T-helper 1 cell (primary cell): ENCODE measurements around the gene FAM13A.
"Not testable (repeated sequence)": the region's sequence is repeated elsewhere in the genome, so short reads cannot be mapped to it uniquely, and the experiment has no call there.

Source experiments
- DNase-seq, 5 donors: peaks; one replicate each; pipeline ENCODE4 v3.0.0-alpha.2; 2012 to 2020

FAM13A gene

DNA sequence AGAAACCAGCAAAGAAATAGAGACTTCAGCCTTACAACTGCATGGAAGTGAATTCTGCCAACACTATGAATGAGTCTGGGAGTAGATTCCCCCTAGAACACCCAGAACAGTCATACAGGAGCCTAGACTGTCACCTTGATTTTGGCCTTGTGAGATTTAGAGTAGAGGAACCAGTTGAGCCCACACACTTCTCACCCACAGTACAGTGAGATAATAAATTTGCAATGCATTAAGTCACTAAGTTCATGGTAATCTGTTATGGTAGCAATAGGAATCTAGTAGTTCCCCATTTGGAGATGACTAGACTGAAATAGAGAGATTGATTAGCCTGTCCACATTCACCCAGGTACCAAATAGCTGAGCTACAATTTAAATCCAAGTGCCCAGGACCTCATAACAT lies 59.0 kb downstream of the FAM13A start:
- no peak for DNase-seq

DNA sequence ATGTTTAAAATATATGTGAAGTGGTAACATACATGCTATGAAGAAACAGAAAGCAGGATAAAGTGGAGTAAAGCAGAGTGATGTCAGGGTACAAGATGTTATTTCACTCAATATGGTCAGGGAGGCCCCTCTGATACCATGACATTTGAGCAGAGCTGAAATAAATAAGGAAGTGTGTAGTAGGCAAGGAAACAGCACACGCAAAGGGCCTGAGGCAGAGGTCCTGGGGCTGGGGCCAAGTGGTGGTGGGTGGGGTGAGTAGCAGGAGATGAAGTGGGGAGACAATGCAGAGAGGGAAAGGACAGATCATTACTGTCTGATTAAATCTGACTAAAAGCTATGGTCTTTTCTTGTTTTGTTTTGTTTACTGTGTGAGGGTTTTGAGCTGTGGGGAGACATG lies 61.1 kb downstream of the FAM13A start:
- no peak for DNase-seq

DNA sequence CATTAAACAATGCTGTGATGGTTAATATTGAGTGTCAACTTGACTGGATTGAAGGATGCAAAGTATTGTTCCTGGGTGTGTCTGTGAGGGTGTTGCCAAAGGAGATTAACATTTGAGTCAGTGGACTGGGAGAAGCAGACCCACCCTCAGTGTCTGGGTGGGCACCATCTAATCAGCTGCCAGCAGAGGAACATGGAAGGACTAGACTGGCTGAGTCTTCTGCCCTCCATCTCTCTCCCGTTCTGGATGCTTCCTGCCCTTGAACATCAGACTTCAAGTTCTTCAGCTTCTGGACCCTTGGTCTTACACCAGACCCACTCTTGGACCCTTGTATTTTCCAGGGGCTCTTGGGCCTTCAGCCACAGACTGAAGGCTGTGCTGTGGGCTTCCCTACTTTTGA lies 61.7 kb downstream of the FAM13A start:
- not testable (repeated sequence) for DNase-seq

DNA sequence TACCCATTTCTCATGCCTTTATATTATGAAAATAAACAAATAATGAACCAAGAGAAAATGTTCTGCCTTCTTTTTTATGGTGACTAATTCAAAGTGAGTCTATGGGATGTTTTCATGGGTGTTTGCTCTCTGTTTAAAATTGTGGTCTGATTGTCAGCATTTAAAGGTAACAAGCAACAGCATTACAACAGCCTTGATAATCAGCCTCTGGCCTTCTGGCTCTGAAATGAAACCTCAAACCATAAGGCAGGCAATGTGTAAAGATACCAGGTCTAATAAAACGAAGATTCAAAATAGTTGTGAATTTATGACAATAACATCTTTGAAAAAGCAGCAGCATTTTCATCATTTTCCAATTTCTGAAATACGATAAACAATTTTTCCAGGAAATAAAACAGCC lies 63.7 kb downstream of the FAM13A start:
- no peak for DNase-seq

GRCh38 chr4:88991746-88992145 lies 65.2 kb downstream of the FAM13A start:
- DNase-seq, result no peak

DNA sequence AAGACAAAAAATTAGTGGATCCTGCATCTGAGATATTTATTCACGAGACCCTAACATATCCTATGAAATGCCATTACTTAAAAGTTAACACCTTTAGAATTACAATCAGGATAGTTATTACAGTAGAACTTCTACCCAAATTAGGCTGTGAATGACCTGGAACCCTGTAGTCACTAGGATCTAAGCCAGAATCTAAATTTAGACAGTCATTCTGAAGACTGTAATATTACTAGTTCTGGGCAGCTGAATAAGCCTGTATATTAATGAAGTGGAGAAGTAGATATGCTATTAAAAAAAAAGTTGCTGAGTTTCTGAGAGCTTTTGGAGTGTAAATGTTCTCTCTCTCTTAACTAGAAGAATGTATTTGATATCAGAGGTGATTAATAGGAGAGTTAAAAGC lies 67.0 kb downstream of the FAM13A start:
- DNase-seq, result no peak

- no peak for DNase-seq
These were observed 71.8 kb downstream of the FAM13A start for GRCh38 chr4:88985088-88985773.

DNA sequence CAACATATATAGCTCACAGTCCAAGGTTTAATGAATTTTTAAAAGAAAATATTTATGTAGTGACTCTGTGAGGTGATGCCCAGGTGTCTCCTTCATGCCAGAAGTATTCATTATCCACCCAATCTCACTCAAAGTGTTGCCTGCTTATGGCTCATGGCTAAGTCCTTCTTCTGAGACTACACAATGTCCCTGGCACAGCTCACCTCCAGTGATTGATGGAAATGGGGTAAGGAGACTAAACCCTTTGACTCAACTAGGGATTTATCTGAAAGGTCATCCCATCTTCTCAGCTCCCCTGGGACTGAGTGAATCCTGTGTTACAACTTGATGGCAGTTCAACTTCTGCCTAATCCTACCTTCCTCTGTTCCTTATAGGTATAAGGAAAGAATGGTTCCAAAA lies 74.2 kb downstream of the FAM13A start:
- no peak for DNase-seq

- DNase-seq, result no peak
These were observed 75.0 kb downstream of the FAM13A start for GRCh38 chr4:88981993-88982392.

- DNase-seq, result no peak
These were observed 75.4 kb downstream of the FAM13A start for GRCh38 chr4:88981556-88981955.

DNA sequence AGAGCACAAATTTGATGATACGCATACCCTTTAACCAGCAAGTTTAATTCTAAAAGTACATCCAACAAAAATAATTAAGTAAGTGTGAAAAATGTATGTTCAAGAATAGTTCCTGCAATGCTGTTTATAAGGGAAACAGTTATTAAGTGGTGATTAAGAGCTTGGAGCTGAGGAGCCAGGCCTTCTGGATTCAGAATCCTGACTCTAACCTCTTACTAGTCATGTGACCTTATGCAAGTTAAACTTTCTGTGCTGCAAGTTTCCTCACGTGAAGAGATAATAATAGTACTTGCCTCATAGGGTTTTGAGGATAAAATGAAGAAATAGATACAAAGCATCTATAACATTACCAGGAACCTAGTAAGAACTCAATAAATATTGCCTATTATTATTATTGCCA lies 77.7 kb downstream of the FAM13A start:
- no peak for DNase-seq

DNA sequence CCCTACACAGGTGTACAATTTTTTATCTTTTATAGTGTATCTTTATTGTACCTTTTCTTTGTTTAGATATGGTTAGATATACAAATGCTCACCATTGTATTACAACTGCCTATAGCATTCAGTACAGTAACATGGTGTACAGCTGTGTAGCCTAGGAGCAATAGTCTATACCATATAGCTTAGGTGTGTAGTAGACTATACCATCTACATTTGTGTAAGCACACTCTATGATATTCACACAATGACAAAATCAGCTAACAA lies 80.3 kb downstream of the FAM13A start:
- no peak for DNase-seq

GRCh38 chr4:88975958-88976774 lies 80.8 kb downstream of the FAM13A start:
- DNase-seq, result no peak

DNA sequence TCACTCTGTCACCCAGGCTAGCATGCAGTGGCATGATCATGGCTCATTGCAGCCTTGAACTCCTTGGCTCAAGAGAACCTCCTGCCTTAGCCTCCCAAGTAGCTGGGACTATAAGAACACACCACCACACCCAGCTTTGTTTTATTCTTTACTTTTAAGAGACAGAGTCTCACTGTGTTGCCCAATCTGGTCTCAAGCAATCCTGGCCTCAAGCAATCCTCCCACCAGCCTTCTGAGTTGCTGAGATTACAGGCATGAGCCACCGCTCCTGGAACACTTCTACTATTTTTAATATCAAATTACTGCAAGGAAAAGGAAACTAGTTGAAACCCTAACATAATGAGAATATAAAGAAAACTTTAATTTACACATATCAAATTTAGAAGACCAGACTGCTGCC lies 85.4 kb downstream of the FAM13A start:
- DNase-seq, result no peak

DNA sequence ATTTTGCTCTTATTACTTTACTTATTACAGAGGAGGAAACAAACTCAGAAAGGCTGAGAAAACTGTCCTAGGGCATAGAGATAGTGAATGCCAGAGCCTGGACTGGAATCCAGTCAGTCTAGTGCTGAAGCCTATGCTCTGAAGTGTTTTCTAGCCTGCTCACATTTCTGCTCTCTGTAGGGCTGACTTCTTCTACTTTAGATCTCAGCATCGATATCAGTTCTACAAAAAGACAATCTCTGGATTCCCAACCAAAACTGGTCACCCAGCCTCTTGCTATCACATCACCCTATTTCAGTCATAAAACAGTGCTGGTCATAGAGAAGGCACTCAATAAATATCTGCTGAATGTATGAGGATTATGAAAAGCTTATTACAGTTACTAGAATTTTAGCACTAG lies 87.2 kb downstream of the FAM13A start:
- no peak for DNase-seq

GRCh38 chr4:88969271-88969670 lies 87.7 kb downstream of the FAM13A start:
- no peak for DNase-seq

DNA sequence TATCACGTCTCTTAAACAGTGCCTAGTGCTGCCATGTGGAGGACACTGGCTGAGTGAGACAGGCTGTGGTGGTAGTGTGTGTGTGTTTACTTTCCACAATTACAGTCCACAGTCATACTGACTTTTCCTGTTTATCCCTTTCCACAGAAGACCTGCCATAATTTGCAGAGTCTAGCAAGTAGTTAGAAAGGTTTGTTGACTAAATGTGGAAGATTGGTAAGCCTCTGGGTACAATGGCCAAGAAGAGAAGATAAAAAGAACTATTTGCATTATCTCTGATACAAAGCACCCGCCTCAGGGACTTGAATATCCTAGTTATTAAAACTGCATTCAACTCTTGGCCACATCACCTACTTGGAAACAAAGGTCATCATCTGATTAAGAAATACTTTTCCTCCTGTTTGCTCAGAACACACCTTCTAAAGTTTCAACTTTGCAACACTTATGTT lies 89.1 kb downstream of the FAM13A start:
- no peak for DNase-seq

GRCh38 chr4:88965053-88965452 lies 91.9 kb downstream of the FAM13A start:
- DNase-seq, result no peak

GRCh38 chr4:88964450-88964849 lies 92.5 kb downstream of the FAM13A start:
- DNase-seq, result peak in 1 of 5 donors; percentile 25

- DNase-seq, result peak in 1 of 5 donors; percentile 50
These were observed 93.2 kb downstream of the FAM13A start for GRCh38 chr4:88963817-88964216.

DNA sequence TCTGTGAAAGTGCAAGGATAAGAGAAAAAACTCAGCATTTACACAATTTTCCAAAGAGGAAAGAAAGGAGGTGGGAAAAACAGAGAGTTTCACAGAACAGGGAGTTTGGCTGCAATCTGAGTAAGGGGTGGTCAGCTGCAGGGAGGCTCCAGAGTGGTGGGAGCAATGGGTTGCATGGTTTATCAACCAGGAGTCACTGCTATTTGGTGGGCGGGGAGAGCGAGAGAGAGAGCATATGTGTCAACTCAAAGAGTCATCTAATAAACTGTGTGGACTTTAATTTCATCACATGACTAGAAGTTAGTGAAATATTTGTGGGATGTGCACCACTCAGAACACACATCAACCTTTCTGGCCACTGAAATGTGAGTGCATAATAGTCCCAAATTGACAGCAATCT lies 94.6 kb downstream of the FAM13A start:
- no peak for DNase-seq

DNA sequence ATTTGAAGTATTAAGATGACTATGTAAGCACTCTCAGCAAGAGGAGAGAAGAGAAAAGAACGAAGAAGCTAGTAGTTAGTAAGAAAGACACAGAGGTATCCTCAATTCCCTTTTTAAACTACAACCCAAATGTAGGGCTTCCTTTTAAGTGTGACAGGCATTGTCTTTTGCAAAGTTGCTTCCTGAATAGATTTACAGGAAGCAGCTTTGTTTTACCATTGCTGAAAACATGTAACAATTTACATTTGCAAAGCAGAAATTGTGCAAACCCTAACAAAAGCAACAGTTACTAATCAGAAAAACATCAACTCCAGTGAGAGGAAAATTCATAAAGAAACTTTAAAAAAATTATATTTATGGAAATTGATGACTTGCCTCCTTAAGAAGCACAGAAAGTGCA lies 96.4 kb downstream of the FAM13A start:
- DNase-seq, result no peak

DNA sequence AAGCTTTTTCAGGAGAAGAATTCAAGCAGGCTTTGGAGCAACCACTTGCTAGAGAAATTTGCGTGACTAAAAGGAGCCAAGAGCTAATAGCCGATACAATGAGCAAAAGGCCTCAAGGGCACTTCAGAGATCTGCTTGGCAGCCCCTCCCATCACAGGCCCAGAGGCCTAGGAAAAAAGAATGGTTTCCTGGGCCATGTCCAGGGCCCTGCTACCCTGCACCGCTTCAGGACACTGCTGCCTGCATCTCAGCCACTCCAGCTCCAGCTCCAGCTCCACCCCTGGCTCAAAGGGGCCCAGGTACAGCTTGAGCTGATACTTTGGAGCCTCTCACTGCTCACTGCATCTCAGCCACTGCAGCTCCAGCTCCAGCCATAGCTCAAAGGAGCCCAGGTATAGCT lies 98.9 kb downstream of the FAM13A start:
- no peak for DNase-seq

GRCh38 chr4:88957570-88957969 lies 99.4 kb downstream of the FAM13A start:
- DNase-seq, result no peak
